ENCODE data around the gene MYOCD.

The MYOCD gene

DNA sequence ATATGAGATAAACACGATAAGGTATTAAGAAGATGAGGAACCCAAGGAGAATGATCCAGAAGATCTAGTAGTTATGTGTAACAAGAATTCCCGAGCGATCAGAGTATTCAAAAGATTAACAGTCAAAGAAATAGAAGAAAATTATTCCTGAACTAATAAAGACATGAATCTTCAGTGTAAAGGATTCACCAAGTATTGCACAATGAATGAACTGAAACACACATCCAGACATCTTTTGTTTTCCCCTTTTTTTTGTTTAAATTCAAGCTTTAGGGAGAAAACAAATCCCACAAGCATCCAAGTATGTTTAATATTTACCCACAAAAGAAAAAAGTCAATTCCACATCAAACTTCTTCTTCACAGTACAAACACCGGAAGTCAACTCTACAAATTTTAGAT is 23.7 kb upstream of the MYOCD start:
- TF ChIP-seq CTCF (IDR thresholded peaks at IDR 0.05; ENCODE audit: insufficient read depth, low read depth, low read length, missing control alignments), result no peak
- no peak for DNase-seq (ENCODE audit: low read depth)

DNA sequence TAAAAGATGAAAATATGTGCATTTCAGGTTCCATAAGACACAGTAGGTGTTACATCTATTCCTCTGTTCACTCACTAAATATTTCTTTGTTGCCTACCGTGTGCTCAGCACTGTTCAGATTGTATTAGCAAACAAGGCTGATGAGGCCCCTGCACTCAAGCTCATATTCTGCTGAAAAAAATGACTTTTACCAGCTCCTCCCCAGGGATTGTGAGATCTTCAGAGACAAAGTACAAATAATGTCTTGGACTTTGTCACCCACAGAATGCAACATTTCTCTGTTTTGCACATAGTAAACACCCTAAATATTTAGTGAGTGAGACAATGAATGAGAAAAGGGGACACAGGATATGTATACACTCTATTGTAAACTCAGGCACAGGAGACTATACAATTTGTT is 21.9 kb upstream of the MYOCD start:
- no peak for TF ChIP-seq CTCF (IDR thresholded peaks at IDR 0.05; ENCODE audit: insufficient read depth, low read depth, low read length, missing control alignments)
- no peak overlapping the region for H3K4me3 ChIP-seq (ENCODE audit: low read length)
- no peak for DNase-seq (ENCODE audit: low read depth)

More for the DNA sequence above, 23.7 kb upstream of the MYOCD start:
- no peak overlapping the region for H3K4me3 ChIP-seq (ENCODE audit: low read length)

GRCh38 chr17:12644623-12645022 is 21.1 kb upstream of the MYOCD start:
- no peak for DNase-seq (ENCODE audit: low read depth)
- no peak for TF ChIP-seq CTCF (IDR thresholded peaks at IDR 0.05; ENCODE audit: insufficient read depth, low read depth, low read length, missing control alignments)
- H3K4me3 ChIP-seq (ENCODE audit: low read length), result no peak overlapping the region

- H3K4me3 ChIP-seq (ENCODE audit: low read length), result no peak overlapping the region
- TF ChIP-seq CTCF (IDR thresholded peaks at IDR 0.05; ENCODE audit: insufficient read depth, low read depth, low read length, missing control alignments), result no peak
- DNase-seq (ENCODE audit: low read depth), result no peak
Observed at GRCh38 chr17:12646761-12647422, 18.8 kb upstream of the MYOCD start.

DNA sequence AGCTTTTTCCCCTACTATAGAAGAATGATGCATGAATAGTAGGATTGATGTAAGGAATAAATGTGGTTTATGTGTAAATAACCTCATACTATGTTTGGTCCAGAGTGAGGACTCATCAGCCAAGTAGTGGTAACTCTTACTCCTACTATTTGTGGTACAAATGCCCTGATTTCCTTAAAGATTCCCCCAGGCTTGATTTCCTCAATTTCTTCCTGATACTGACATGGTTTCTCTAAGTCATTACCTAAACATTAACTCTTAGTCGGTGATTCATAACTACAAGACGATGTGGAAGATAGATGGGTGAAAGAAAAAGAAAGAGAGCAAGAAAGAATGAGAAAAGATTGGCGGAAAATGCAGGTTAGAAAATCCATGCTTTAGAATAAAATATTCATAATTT is 17.2 kb upstream of the MYOCD start:
- no peak for TF ChIP-seq CTCF (IDR thresholded peaks at IDR 0.05; ENCODE audit: insufficient read depth, low read depth, low read length, missing control alignments)
- no peak overlapping the region for H3K4me3 ChIP-seq (ENCODE audit: low read length)
- DNase-seq (ENCODE audit: low read depth), result no peak

GRCh38 chr17:12655936-12656335 is 9.8 kb upstream of the MYOCD start:
- DNase-seq (ENCODE audit: low read depth), result no peak
- H3K4me3 ChIP-seq (ENCODE audit: low read length), result no peak overlapping the region
- TF ChIP-seq CTCF (IDR thresholded peaks at IDR 0.05; ENCODE audit: insufficient read depth, low read depth, low read length, missing control alignments), result no peak

DNA sequence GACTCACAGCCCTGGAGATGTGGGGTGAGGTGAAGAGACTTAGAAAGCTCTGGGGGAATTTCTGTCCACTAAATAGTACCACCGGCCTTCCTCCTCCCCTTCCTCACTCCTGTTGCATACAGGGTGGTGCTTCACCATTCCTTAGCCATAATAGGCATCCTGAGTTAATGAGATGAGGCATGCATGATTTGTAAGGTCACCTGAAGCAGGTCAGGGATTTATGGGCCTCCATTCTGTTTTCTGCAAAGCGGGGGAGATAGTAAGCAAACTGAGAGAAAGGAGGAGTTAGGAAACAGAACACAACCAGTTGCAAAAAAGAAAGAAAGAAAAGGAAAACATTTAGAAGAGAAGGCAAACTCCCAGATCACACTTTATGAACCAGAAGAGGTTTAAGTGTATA is 9.3 kb upstream of the MYOCD start:
- DNase-seq (ENCODE audit: low read depth), result no peak
- no peak for TF ChIP-seq CTCF (IDR thresholded peaks at IDR 0.05; ENCODE audit: insufficient read depth, low read depth, low read length, missing control alignments)
- H3K4me3 ChIP-seq (ENCODE audit: low read length), result no peak overlapping the region
